Measurements from ENCODE around the gene PYURF.

GRCh38 chr4:88516746-88517145, 6.8 kb downstream of the PYURF start:
- TF ChIP-seq POLR2A (IDR thresholded peaks at IDR 0.05) (no peak), CTCF (IDR thresholded peaks at IDR 0.05) (no peak)

All from thyroid gland (tissue), 4 donors.